GM12865 (cell line): ENCODE data around the gene DENND2A.
"Not testable (repeated sequence)": the region's sequence is repeated elsewhere in the genome, so short reads cannot be mapped to it uniquely, and the experiment has no call there.

Source experiments
- DNase-seq: peaks from one replicate; pipeline ENCODE4 v3.0.0; 2010; ENCODE audit warnings: low read depth
- H3K4me3 ChIP-seq: 2 replicates; pipeline ENCODE4 v1.5.1; 2011; ENCODE audit warnings: mild to moderate bottlenecking, low read depth, low read length, control low read depth
- CTCF ChIP-seq: IDR thresholded peaks from 2 replicates; pipeline ENCODE4 v1.5.1; 2011; ENCODE audit warnings: low read length, control low read depth, low read depth, inconsistent platforms; ENCODE audit not compliant: insufficient read depth; ENCODE audit errors: missing control alignments

The DENND2A gene

GRCh38 chr7:140623980-140624379, 16.6 kb downstream of the DENND2A start:
- H3K4me3 ChIP-seq, result no peak overlapping the region
- DNase-seq, result no peak
- no peak for TF ChIP-seq CTCF

GRCh38 chr7:140621401-140622021, 19.1 kb downstream of the DENND2A start:
- H3K4me3 ChIP-seq, result no peak overlapping the region
- no peak for TF ChIP-seq CTCF
- no peak for DNase-seq

- not testable (repeated sequence) for DNase-seq, H3K4me3 ChIP-seq
Measured at GRCh38 chr7:140619915-140620510, 20.6 kb downstream of the DENND2A start.

GRCh38 chr7:140619176-140619575, 21.4 kb downstream of the DENND2A start:
- no peak overlapping the region for H3K4me3 ChIP-seq
- DNase-seq, result no peak
- TF ChIP-seq CTCF, result no peak

- TF ChIP-seq CTCF, result no peak
- H3K4me3 ChIP-seq, result no peak overlapping the region
- DNase-seq, result no peak
Measured at GRCh38 chr7:140618306-140618705, 22.3 kb downstream of the DENND2A start.

GRCh38 chr7:140617081-140617480, 23.5 kb downstream of the DENND2A start:
- no peak for TF ChIP-seq CTCF
- DNase-seq, result no peak
- H3K4me3 ChIP-seq, result no peak overlapping the region

- H3K4me3 ChIP-seq, result no peak overlapping the region
- TF ChIP-seq CTCF, result no peak
- DNase-seq, result no peak
Measured at GRCh38 chr7:140616328-140616727, 24.3 kb downstream of the DENND2A start.
